H7 (cell line): ENCODE results near the gene DIS3. TPM values are rescaled to one million over a fixed set of nuclear protein-coding genes. Genes with fewer than 3 reads are reported as not detected.

Experiments used
- total RNA-seq: library from RNA; depleted of rRNA; stranded (reverse); fragments of >200 nt; shearing (Covaris generic); gene quantifications from 2 replicates; pipeline ENCODE4 v1.2.3, GENCODE V29; 2014; rRNA removed

Gene DIS3
- total RNA-seq, 1 experiment from 2014 or later, result 33.3 TPM

Other genes starting within 250 kb of the DIS3 start
- 34.5 and 37.7 TPM in 2 replicates for gene MZT1, start 54.3 kb downstream of the DIS3 start, total RNA-seq
- 20.1 and 21.0 TPM in 2 replicates for gene BORA, start 54.0 kb downstream of the DIS3 start, total RNA-seq
- gene PIBF1, start 233 bp upstream of the DIS3 start, total RNA-seq, result 5.9 and 11.6 TPM in 2 replicates